ENCODE results near the gene INHBB.

DNA sequence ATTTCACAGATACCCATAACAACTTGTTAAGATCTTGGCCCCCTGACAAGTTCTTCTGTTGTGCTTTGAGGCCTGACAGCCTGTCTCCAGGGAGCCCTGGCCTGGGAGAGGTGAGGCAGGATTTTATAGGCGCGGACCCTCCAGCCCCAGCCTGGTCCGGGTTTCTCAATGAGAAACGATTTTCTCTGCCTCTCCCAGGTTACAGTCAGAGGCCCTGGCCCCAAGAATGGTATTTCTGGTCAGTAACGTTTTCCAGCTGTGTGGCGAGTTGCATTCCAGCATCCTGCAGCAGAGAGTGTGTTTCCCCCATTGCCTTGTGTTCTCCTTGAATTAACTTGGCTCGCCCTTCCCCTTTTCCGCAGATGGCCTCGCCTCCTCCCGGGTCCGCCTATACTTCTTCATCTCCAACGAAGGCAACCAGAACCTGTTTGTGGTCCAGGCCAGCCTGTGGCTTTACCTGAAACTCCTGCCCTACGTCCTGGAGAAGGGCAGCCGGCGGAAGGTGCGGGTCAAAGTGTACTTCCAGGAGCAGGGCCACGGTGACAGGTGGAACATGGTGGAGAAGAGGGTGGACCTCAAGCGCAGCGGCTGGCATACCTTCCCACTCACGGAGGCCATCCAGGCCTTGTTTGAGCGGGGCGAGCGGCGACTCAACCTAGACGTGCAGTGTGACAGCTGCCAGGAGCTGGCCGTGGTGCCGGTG is 3.0 kb downstream of the INHBB start:
- TF ChIP-seq TARDBP (IDR thresholded peaks at IDR 0.05) (no peak), BHLHE40 (IDR thresholded peaks at IDR 0.05; ENCODE audit: borderline replicate concordance) (no peak), NFRKB (IDR thresholded peaks at IDR 0.05) (no peak), SP1 (IDR thresholded peaks at IDR 0.05) (no peak), FOXA1 (IDR thresholded peaks at IDR 0.05) (no peak), ELF4 (IDR thresholded peaks at IDR 0.05) (no peak), L3MBTL2 (conservative IDR thresholded peaks at IDR 0.05) (no peak), SUZ12 (IDR thresholded peaks at IDR 0.05) (no peak), FOXM1 (IDR thresholded peaks at IDR 0.05; ENCODE audit: borderline replicate concordance) (no peak), FOXK2 (IDR thresholded peaks at IDR 0.05) (no peak), CTBP1 (IDR thresholded peaks at IDR 0.05; ENCODE audit: borderline replicate concordance) (no peak)
- TF ChIP-seq, protein P1, sequence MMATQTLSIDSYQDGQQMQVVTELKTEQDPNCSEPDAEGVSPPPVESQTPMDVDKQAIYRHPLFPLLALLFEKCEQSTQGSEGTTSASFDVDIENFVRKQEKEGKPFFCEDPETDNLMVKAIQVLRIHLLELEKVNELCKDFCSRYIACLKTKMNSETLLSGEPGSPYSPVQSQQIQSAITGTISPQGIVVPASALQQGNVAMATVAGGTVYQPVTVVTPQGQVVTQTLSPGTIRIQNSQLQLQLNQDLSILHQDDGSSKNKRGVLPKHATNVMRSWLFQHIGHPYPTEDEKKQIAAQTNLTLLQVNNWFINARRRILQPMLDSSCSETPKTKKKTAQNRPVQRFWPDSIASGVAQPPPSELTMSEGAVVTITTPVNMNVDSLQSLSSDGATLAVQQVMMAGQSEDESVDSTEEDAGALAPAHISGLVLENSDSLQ (IDR thresholded peaks at IDR 0.05), result no peak
